ENCODE results near the gene TCL1B. TPM values are rescaled to one million over a fixed set of nuclear protein-coding genes. Genes with fewer than 3 reads are reported as not detected.

TCL1B gene
- polyA plus RNA-seq, 1 donor (not counting 4 experiments of a cell fraction or from before 2014, with no cell fraction given): not detected

- FAIRE-seq: no peak
- H3K9me1 ChIP-seq (ENCODE audit: control insufficient read depth, extremely low read depth, insufficient read depth, low read length): no peaks in the 10 kb centered on the region
- no peaks in the 10 kb centered on the region for H3K9me3 ChIP-seq (ENCODE audit: control insufficient read depth, low read depth, low read length)
- TF ChIP-seq EZH2 (IDR thresholded peaks at IDR 0.05; ENCODE audit: low read length): no peak
- no peak for TF ChIP-seq CTCF (optimal IDR thresholded peaks at IDR 0.05 in 1 of 3, IDR thresholded peaks at IDR 0.05 in 1 of 3, conservative IDR thresholded peaks at IDR 0.05 in 1 of 3; ENCODE audit: extremely low read depth in 1 of 3, insufficient read depth in 2 of 3, low read length in 3 of 3)
- DNase-seq (ENCODE audit: low read depth, low spot score): no peak
- no peaks in the 10 kb centered on the region for H3K36me3 ChIP-seq (ENCODE audit: control insufficient read depth in 2 of 2, extremely low read depth in 1 of 2, insufficient read depth in 2 of 2, low read length in 2 of 2)
- no peak overlapping the region for H3K27ac ChIP-seq (ENCODE audit: control insufficient read depth, insufficient read depth, low read length)
- no peaks in the 10 kb centered on the region for H3K27me3 ChIP-seq (ENCODE audit: control insufficient read depth, extremely low read depth, insufficient read depth, low read length)
- H3K79me2 ChIP-seq (ENCODE audit: control insufficient read depth, insufficient read depth, low read length): no peaks in the 10 kb centered on the region
- H3K9ac ChIP-seq (ENCODE audit: control insufficient read depth, extremely low read depth, insufficient read depth, low read length): no peak overlapping the region
- H3K4me3 ChIP-seq (ENCODE audit: control insufficient read depth in 2 of 3, extremely low read depth in 1 of 3, insufficient read depth in 2 of 3, low read depth in 1 of 3, low read length in 3 of 3): no peak overlapping the region
- dilution Hi-C loops (cut with MboI; ENCODE audit: extremely low pct_ligation_motif_present, low sequenced_read_pairs): no loop called here
- no peak overlapping the region for H3K4me2 ChIP-seq (ENCODE audit: control insufficient read depth, extremely low read depth, insufficient read depth, low read depth, low read length)
- H2AFZ ChIP-seq (ENCODE audit: control insufficient read depth, low read length): no peak overlapping the region
- no peaks in the 10 kb centered on the region for H3K4me1 ChIP-seq (ENCODE audit: control insufficient read depth, extremely low read depth, insufficient read depth, low read length)
- H4K20me1 ChIP-seq (ENCODE audit: control insufficient read depth, extremely low read depth, insufficient read depth, low read length): no peaks in the 10 kb centered on the region
Measured at GRCh38 chr14:95692109-95692508, 5.9 kb downstream of the TCL1B start.

GRCh38 chr14:95695051-95695450, 8.8 kb downstream of the TCL1B start:
- dilution Hi-C loops (cut with MboI; ENCODE audit: extremely low pct_ligation_motif_present, low sequenced_read_pairs): no loop called here
- Histone ChIP-seq H3K9ac (ENCODE audit: control insufficient read depth, extremely low read depth, insufficient read depth, low read length) (no peak overlapping the region), H2AFZ (ENCODE audit: control insufficient read depth, low read length) (no peak overlapping the region), H3K9me3 (ENCODE audit: control insufficient read depth, low read depth, low read length) (no peaks in the 10 kb centered on the region), H3K27me3 (ENCODE audit: control insufficient read depth, extremely low read depth, insufficient read depth, low read length) (no peaks in the 10 kb centered on the region), H3K4me3 (ENCODE audit: control insufficient read depth in 2 of 3, extremely low read depth in 1 of 3, insufficient read depth in 2 of 3, low read depth in 1 of 3, low read length in 3 of 3) (no peak overlapping the region), H3K4me1 (ENCODE audit: control insufficient read depth, extremely low read depth, insufficient read depth, low read length) (no peaks in the 10 kb centered on the region), H3K27ac (ENCODE audit: control insufficient read depth, insufficient read depth, low read length) (no peak overlapping the region), H4K20me1 (ENCODE audit: control insufficient read depth, extremely low read depth, insufficient read depth, low read length) (no peaks in the 10 kb centered on the region), H3K36me3 (ENCODE audit: control insufficient read depth in 2 of 2, extremely low read depth in 1 of 2, insufficient read depth in 2 of 2, low read length in 2 of 2) (no peaks in the 10 kb centered on the region), H3K9me1 (ENCODE audit: control insufficient read depth, extremely low read depth, insufficient read depth, low read length) (no peaks in the 10 kb centered on the region), H3K79me2 (ENCODE audit: control insufficient read depth, insufficient read depth, low read length) (no peaks in the 10 kb centered on the region), H3K4me2 (ENCODE audit: control insufficient read depth, extremely low read depth, insufficient read depth, low read depth, low read length) (no peak overlapping the region)
- DNase-seq (ENCODE audit: low read depth, low spot score) (no peak), FAIRE-seq (no peak)
- no peak for TF ChIP-seq CTCF (optimal IDR thresholded peaks at IDR 0.05 in 1 of 3, IDR thresholded peaks at IDR 0.05 in 1 of 3, conservative IDR thresholded peaks at IDR 0.05 in 1 of 3; ENCODE audit: extremely low read depth in 1 of 3, insufficient read depth in 2 of 3, low read length in 3 of 3)
- TF ChIP-seq EZH2 (IDR thresholded peaks at IDR 0.05; ENCODE audit: low read length): no peak
